ENCODE results near the gene GP9.

The GP9 gene

GRCh38 chr3:129026728-129027543 lies 33.6 kb upstream of the GP9 start:
- peak; percentile 14 for TF ChIP-seq CTCF (IDR thresholded peaks at IDR 0.05; ENCODE audit: low read depth, low read length)
- H3K4me3 ChIP-seq (ENCODE audit: low read depth, low read length) = no peak overlapping the region
- DNase-seq (ENCODE audit: low read depth, low spot score) = peak; percentile 78
- in situ Hi-C loops (cut with HindIII; ENCODE audit: low sequenced_read_pairs) = no loop called here

GRCh38 chr3:129027544-129027880 lies 33.1 kb upstream of the GP9 start:
- in situ Hi-C loops (cut with HindIII; ENCODE audit: low sequenced_read_pairs) = no loop called here
- TF ChIP-seq CTCF (IDR thresholded peaks at IDR 0.05; ENCODE audit: low read depth, low read length) = no peak
- no peak for DNase-seq (ENCODE audit: low read depth, low spot score)
- no peak overlapping the region for H3K4me3 ChIP-seq (ENCODE audit: low read depth, low read length)

- in situ Hi-C loops (cut with HindIII; ENCODE audit: low sequenced_read_pairs) = no loop called here
- no peak for TF ChIP-seq CTCF (IDR thresholded peaks at IDR 0.05; ENCODE audit: low read depth, low read length)
- no peak overlapping the region for H3K4me3 ChIP-seq (ENCODE audit: low read depth, low read length)
- no peak for DNase-seq (ENCODE audit: low read depth, low spot score)
These were observed 31.7 kb upstream of the GP9 start for GRCh38 chr3:129028866-129029265.

GRCh38 chr3:129030611-129031010 lies 30.0 kb upstream of the GP9 start:
- H3K4me3 ChIP-seq (ENCODE audit: low read depth, low read length) = no peak overlapping the region
- no peak for TF ChIP-seq CTCF (IDR thresholded peaks at IDR 0.05; ENCODE audit: low read depth, low read length)
- no peak for DNase-seq (ENCODE audit: low read depth, low spot score)
- in situ Hi-C loops (cut with HindIII; ENCODE audit: low sequenced_read_pairs) = no loop called here

- in situ Hi-C loops (cut with HindIII; ENCODE audit: low sequenced_read_pairs) = no loop called here
- no peak overlapping the region for H3K4me3 ChIP-seq (ENCODE audit: low read depth, low read length)
- DNase-seq (ENCODE audit: low read depth, low spot score) = no peak
- TF ChIP-seq CTCF (IDR thresholded peaks at IDR 0.05; ENCODE audit: low read depth, low read length) = no peak
These were observed 28.9 kb upstream of the GP9 start for GRCh38 chr3:129031476-129032215.

- DNase-seq (ENCODE audit: low read depth, low spot score) = no peak
- H3K4me3 ChIP-seq (ENCODE audit: low read depth, low read length) = no peak overlapping the region
- in situ Hi-C loops (cut with HindIII; ENCODE audit: low sequenced_read_pairs) = no loop called here
- TF ChIP-seq CTCF (IDR thresholded peaks at IDR 0.05; ENCODE audit: low read depth, low read length) = no peak
These were observed 27.9 kb upstream of the GP9 start for GRCh38 chr3:129032716-129033115.

Data from astrocyte of the spinal cord (primary cell).